ENCODE results near the gene THY1. TPM values are rescaled to one million over a fixed set of nuclear protein-coding genes. Genes with fewer than 3 reads are reported as not detected.

The THY1 gene
- total RNA-seq, 1 experiment from 2014 or later = 1.1 TPM

GRCh38 chr11:119418759-119419158 lies 4.2 kb downstream of the THY1 start:
- Histone ChIP-seq H3K4me1 (ENCODE audit: control insufficient read depth in 1 of 2, insufficient read depth in 2 of 2, low read length in 2 of 2) (peaks cover 2 to 11% of the 10 kb centered on the region in 2 experiments; a peak in 3 of 4 replicates), H4K20me1 (ENCODE audit: insufficient read depth) (no peaks in the 10 kb centered on the region), H3K9ac (ENCODE audit: low read length) (no peak overlapping the region), H3K9me3 (ENCODE audit: control insufficient read depth in 1 of 2, insufficient read depth in 1 of 2, low read depth in 1 of 2, low read length in 2 of 2) (no peaks in the 10 kb centered on the region), H3K9me2 (ENCODE audit: insufficient read depth) (no peaks in the 10 kb centered on the region), H3K27ac (ENCODE audit: low read depth, low read length) (no peak overlapping the region), H2AFZ (ENCODE audit: low read depth, low read length, poor library complexity, severe bottlenecking) (no peak overlapping the region), H3K36me3 (ENCODE audit: control insufficient read depth in 1 of 2, insufficient read depth in 2 of 2, low read length in 2 of 2) (no peaks in the 10 kb centered on the region), H3K27me3 (ENCODE audit: insufficient read depth, low read length) (no peaks in the 10 kb centered on the region), H3K4me2 (ENCODE audit: low read length) (no peak overlapping the region), H3K4me3 (replicated peaks in 1 of 2; ENCODE audit: low read depth in 1 of 2, low read length in 2 of 2) (no peak overlapping the region), H3K79me2 (ENCODE audit: insufficient read depth, low read length) (no peaks in the 10 kb centered on the region)
- ChIA-PET RAD21 (ENCODE audit: low non-redundant PET in 1 of 2, low total read pairs in 2 of 2, uncharacterized antibody in 2 of 2, unreplicated experiment in 2 of 2) (no interaction called here), CTCF (no interaction called here), POLR2A (no interaction called here)
- intact Hi-C loops (cut with micrococcal nuclease) = no loop called here
- no peak for TF ChIP-seq SIN3A (IDR thresholded peaks at IDR 0.05; ENCODE audit: low read depth)
- no peak for TF ChIP-seq ZNF274 (IDR thresholded peaks at IDR 0.05; ENCODE audit: low read depth, low read length)
- no peak for TF ChIP-seq MAX (IDR thresholded peaks at IDR 0.05)
- TF ChIP-seq POLR2AphosphoS5 (IDR thresholded peaks at IDR 0.05; ENCODE audit: low read depth, low read length) = no peak
- TF ChIP-seq EZH2phosphoT487 (IDR thresholded peaks at IDR 0.05; ENCODE audit: borderline replicate concordance) = no peak
- TF ChIP-seq REST (IDR thresholded peaks at IDR 0.05; ENCODE audit: low read depth) = no peak
- no peak for TF ChIP-seq ATF3 (IDR thresholded peaks at IDR 0.05)
- TF ChIP-seq CBX3 (IDR thresholded peaks at IDR 0.05; ENCODE audit: low read depth) = no peak
- TF ChIP-seq JUND (IDR thresholded peaks at IDR 0.05) = no peak
- no peak for TF ChIP-seq SRF (IDR thresholded peaks at IDR 0.05; ENCODE audit: low read depth)
- TF ChIP-seq YY1 (IDR thresholded peaks at IDR 0.05; ENCODE audit: extremely low read depth, insufficient replicate concordance, low read depth, low read length) = no peak
- TF ChIP-seq ZFX (IDR thresholded peaks at IDR 0.05) = no peak
- no peak for TF ChIP-seq RAD21 (IDR thresholded peaks at IDR 0.05; ENCODE audit: low read depth)
- no peak for TF ChIP-seq CTCF (IDR thresholded peaks at IDR 0.05 in 2 of 3, conservative IDR thresholded peaks at IDR 0.05 in 1 of 3; ENCODE audit: borderline replicate concordance in 1 of 3, insufficient read depth in 1 of 3, low read depth in 2 of 3, low read length in 2 of 3)
- no peak for TF ChIP-seq POLR2A (IDR thresholded peaks at IDR 0.05; ENCODE audit: borderline replicate concordance, extremely low read depth, insufficient read depth, insufficient read length)
- TF ChIP-seq CEBPB (IDR thresholded peaks at IDR 0.05; ENCODE audit: low read depth) = no peak
- TF ChIP-seq ELF1 (IDR thresholded peaks at IDR 0.05; ENCODE audit: borderline replicate concordance, low read depth) = no peak
- ATAC-seq (no peak), DNase-seq (ENCODE audit: low read depth, low spot score) (no peak)
- BruUV-seq (replicated peaks) = no TSS peak
